Ascending aorta (tissue), 2 donors: ENCODE measurements around the gene B3GALT5. TPM values are rescaled to one million over a fixed set of nuclear protein-coding genes. Genes with fewer than 3 reads are reported as not detected.

Source experiments
- DNase-seq, 2 donors: peaks; one replicate each; pipeline ENCODE4 v3.0.0-alpha.2; 2019; ENCODE audit warnings: low spot score in 2 of 2
- H3K27ac ChIP-seq, 2 donors: fragments of 200-600 bp; sonication (generic); one replicate each; pipeline ENCODE4 v1.5.1; 2016 to 2017; ENCODE audit warnings: mild to moderate bottlenecking in 1 of 2
- H3K27me3 ChIP-seq: fragments of 200-600 bp; sonication (generic); one replicate; pipeline ENCODE4 v1.5.1; 2017
- H3K36me3 ChIP-seq, 2 donors: fragments of 200-600 bp; sonication (generic); one replicate each; pipeline ENCODE4 v1.5.1; 2016
- H3K4me1 ChIP-seq, 2 donors: fragments of 200-600 bp; sonication (generic); one replicate each; pipeline ENCODE4 v1.5.1; 2016 to 2017; ENCODE audit warnings: mild to moderate bottlenecking in 1 of 2
- H3K4me3 ChIP-seq, 2 donors: fragments of 200-600 bp; sonication (generic); one replicate each; pipeline ENCODE4 v1.5.1; 2016 to 2017; ENCODE audit warnings: mild to moderate bottlenecking in 1 of 2
- H3K9me3 ChIP-seq, 2 donors: fragments of 200-600 bp; sonication (generic); one replicate each; pipeline ENCODE4 v1.5.1; 2016
- intact Hi-C: fragments of 100-400 bp; cut with DNase I; formaldehyde crosslinking; loops from one replicate; pipeline ENCODE4 v1.15.1; 2023
- total RNA-seq: library from RNA; depleted of rRNA; stranded (reverse); fragments of >200 nt; gene quantifications from one replicate; pipeline ENCODE4 v1.1.0, GENCODE V29; 2016
- TF ChIP-seq, protein P1 (sequence below), 3 experiments: fragments of 200-600 bp in 2 of 3; fragments of 450-650 bp in 1 of 3; sonication (generic) in 2 of 3; IDR thresholded peaks; one replicate each; pipeline ENCODE4 v1.5.1; 2016 to 2019; ENCODE audit warnings: antibody characterized with exemption in 3 of 3, mild to moderate bottlenecking in 1 of 3, moderate library complexity in 1 of 3

B3GALT5 gene
- total RNA-seq, 1 donor from 2014 or later, result not detected

DNA sequence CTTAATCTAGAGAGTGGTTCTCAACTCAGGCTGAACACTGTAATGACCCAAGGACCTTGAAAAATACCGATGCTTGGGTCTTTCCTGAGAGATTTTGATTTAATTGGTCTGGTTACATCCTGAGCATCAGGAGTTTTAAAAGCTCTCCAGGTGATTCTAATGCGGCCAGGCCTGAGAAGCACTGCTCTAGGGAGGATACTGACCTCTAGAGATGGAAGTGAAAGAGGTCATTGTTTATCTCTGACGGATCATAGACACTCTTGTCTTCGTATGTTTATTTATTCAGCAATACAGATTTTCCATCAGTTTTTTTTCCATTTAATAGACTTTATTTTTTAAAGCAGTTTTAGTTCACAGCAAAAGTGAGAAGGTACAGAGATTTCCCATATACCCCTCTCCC is 77.7 kb downstream of the B3GALT5 start:
- no peak for DNase-seq
- intact Hi-C loops, result no loop called here
- TF ChIP-seq, protein P1, sequence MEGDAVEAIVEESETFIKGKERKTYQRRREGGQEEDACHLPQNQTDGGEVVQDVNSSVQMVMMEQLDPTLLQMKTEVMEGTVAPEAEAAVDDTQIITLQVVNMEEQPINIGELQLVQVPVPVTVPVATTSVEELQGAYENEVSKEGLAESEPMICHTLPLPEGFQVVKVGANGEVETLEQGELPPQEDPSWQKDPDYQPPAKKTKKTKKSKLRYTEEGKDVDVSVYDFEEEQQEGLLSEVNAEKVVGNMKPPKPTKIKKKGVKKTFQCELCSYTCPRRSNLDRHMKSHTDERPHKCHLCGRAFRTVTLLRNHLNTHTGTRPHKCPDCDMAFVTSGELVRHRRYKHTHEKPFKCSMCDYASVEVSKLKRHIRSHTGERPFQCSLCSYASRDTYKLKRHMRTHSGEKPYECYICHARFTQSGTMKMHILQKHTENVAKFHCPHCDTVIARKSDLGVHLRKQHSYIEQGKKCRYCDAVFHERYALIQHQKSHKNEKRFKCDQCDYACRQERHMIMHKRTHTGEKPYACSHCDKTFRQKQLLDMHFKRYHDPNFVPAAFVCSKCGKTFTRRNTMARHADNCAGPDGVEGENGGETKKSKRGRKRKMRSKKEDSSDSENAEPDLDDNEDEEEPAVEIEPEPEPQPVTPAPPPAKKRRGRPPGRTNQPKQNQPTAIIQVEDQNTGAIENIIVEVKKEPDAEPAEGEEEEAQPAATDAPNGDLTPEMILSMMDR (IDR thresholded peaks at IDR 0.05), result no peak

DNA sequence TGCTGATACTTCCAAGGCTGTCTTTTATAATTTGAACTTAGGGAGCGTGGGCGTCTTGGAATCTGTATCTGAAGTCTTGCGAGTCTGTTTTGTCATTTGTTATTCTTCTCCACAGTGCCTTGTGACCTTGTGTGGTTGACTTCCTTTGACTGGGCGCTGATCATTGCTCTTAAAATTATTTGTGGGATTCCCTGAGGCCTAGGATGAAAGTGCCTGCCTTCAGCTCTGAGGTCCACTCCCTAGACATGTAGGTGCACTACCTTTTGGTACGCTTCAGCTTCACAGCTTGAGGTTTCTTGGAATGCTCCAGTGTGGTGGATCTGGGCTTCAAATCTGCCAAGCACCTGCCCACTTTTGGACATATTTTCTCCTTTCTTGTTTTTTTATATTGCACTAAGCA is 82.0 kb downstream of the B3GALT5 start:
- TF ChIP-seq, protein P1 (IDR thresholded peaks at IDR 0.05), result no peak
- H3K9me3 ChIP-seq, result no peaks in the 10 kb centered on the region
- no peak overlapping the region for H3K27ac ChIP-seq
- H3K4me1 ChIP-seq, result no peaks in the 10 kb centered on the region
- intact Hi-C loops, result no loop called here
- H3K4me3 ChIP-seq, result no peak overlapping the region
- H3K36me3 ChIP-seq, result no peaks in the 10 kb centered on the region
- no peaks in the 10 kb centered on the region for H3K27me3 ChIP-seq
- DNase-seq, result no peak

More for the DNA sequence above, 77.7 kb downstream of the B3GALT5 start:
- no peak overlapping the region for H3K4me3 ChIP-seq
- H3K36me3 ChIP-seq, result no peaks in the 10 kb centered on the region
- H3K4me1 ChIP-seq, result no peaks in the 10 kb centered on the region
- H3K27ac ChIP-seq, result no peak overlapping the region
- H3K9me3 ChIP-seq, result no peaks in the 10 kb centered on the region
- no peaks in the 10 kb centered on the region for H3K27me3 ChIP-seq

DNA sequence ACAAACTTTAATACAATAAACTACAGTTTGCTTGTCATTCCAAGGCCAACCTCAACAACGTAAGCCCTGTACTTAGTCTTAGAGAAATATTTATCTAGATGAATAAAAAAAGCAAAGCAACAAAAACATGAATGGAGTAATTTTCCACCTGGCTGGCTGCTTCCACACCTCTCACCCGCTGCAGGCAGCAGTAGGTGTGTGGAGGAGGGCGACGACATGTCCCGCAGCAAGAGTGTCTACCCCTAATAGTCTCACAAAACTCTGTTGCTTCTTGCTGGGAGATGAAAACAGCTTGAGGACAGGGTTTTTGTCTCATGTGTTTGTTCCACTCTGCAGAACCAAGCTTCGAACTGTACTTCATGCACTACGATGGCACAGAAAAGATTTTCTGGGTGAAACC is 83.5 kb downstream of the B3GALT5 start:
- H3K4me1 ChIP-seq, result no peaks in the 10 kb centered on the region
- no peak overlapping the region for H3K27ac ChIP-seq
- no peaks in the 10 kb centered on the region for H3K27me3 ChIP-seq
- TF ChIP-seq, protein P1 (IDR thresholded peaks at IDR 0.05), result no peak
- intact Hi-C loops, result no loop called here
- no peak overlapping the region for H3K4me3 ChIP-seq
- no peak for DNase-seq
- no peaks in the 10 kb centered on the region for H3K9me3 ChIP-seq
- no peaks in the 10 kb centered on the region for H3K36me3 ChIP-seq

DNA sequence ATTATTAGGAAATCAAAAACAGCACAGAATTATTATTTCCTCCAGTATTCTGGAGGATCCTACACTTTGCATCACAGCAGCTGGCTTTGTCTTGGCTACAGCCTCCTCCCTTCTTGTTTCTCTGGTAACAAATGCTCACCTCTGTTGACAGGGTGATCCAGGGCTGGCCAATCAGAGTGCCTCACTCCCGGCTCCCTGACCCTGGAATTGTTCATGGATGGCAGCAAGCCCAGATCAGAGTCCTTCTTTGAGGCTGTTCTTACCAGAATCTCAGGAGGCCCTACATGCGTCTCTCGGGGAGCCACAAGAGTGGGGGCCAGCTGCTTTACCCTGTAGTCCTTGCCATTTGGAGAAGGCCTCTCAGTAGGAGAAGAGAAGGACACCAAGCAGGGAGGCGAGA is 83.9 kb downstream of the B3GALT5 start:
- Histone ChIP-seq H3K27me3 (no peaks in the 10 kb centered on the region), H3K4me3 (no peak overlapping the region), H3K36me3 (no peaks in the 10 kb centered on the region), H3K4me1 (no peaks in the 10 kb centered on the region), H3K27ac (no peak overlapping the region), H3K9me3 (no peaks in the 10 kb centered on the region)
- DNase-seq, result no peak
- intact Hi-C loops, result no loop called here
- TF ChIP-seq, protein P1 (IDR thresholded peaks at IDR 0.05), result no peak

DNA sequence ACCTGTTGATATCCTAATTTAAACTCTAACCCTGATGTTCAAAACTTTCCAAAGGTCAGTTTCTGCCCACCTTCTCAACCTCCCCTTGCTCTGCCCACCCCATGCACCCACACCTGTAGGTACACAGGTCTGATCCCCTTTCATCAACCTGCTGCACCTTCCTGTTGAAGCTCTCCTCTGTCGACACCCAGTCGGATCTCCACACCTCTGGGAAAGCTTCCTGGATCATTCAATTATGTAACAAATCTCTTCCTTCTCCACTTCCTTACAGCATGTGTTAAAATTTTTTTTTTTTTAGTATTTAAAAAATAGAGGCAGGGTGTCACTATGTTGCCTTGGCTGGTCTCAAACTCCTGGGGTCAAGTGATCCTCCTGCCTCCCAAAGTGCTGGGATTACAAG is 87.6 kb downstream of the B3GALT5 start:
- intact Hi-C loops, result no loop called here
- Histone ChIP-seq H3K27me3 (no peaks in the 10 kb centered on the region), H3K9me3 (no peaks in the 10 kb centered on the region), H3K27ac (no peak overlapping the region), H3K36me3 (no peaks in the 10 kb centered on the region), H3K4me1 (no peaks in the 10 kb centered on the region), H3K4me3 (no peak overlapping the region)
- DNase-seq, result no peak
- TF ChIP-seq, protein P1 (IDR thresholded peaks at IDR 0.05), result no peak

DNA sequence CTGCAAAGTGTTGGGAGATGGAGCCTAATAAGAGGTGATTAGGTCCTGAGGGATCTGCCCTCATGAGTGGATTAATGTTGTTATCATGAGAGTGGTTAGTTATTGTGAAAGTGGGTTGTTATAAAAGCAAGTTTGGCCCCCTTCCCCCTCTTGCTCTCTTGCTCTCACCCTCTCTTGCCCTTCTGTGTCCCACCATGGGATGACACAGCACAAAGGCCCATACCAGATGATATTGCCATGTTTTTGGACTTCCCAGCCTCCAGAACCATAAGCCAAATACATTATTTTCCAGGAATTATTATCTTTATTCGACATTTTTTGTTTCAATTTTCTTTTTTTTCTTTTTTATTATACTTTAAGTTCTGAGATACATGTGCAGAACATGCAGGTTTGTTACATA is 90.8 kb downstream of the B3GALT5 start:
- TF ChIP-seq, protein P1 (IDR thresholded peaks at IDR 0.05), result no peak
- H3K4me1 ChIP-seq, result no peaks in the 10 kb centered on the region
- intact Hi-C loops, result no loop called here

More for the DNA sequence above, 90.8 kb downstream of the B3GALT5 start:
- Histone ChIP-seq H3K36me3 (no peaks in the 10 kb centered on the region), H3K27me3 (no peaks in the 10 kb centered on the region), H3K4me3 (no peak overlapping the region), H3K9me3 (no peaks in the 10 kb centered on the region), H3K27ac (no peak overlapping the region)
- no peak for DNase-seq
